Fibroblast of villous mesenchyme (primary cell): ENCODE measurements around the gene CTNND2. TPM values are rescaled to one million over a fixed set of nuclear protein-coding genes. Genes with fewer than 3 reads are reported as not detected.

Experiments used
- DNase-seq: peaks from one replicate; pipeline ENCODE4 v3.0.0-alpha.2; 2010; ENCODE audit warnings: low read depth
- H3K4me3 ChIP-seq: 2 replicates; pipeline ENCODE4 v1.5.1; 2011; ENCODE audit warnings: low read depth, mild to moderate bottlenecking, low read length
- CTCF ChIP-seq: IDR thresholded peaks from 2 replicates; pipeline ENCODE4 v1.5.1; 2012; ENCODE audit warnings: low read depth, mild to moderate bottlenecking, low read length; ENCODE audit not compliant: insufficient read depth
- total RNA-seq: library from RNA; depleted of rRNA; stranded (reverse); fragments of >200 nt; gene quantifications from 2 replicates; pipeline ENCODE4 v1.2.3, GENCODE V29; 2012

The CTNND2 gene
- total RNA-seq, 1 donor, result not detected

GRCh38 chr5:11888221-11888620, 16.0 kb downstream of the CTNND2 start:
- H3K4me3 ChIP-seq, result no peak overlapping the region
- DNase-seq, result no peak
- TF ChIP-seq CTCF, result no peak

- no peak for DNase-seq
- H3K4me3 ChIP-seq, result no peak overlapping the region
- TF ChIP-seq CTCF, result no peak
Observed at GRCh38 chr5:11878814-11879213, 25.4 kb downstream of the CTNND2 start.

- TF ChIP-seq CTCF, result no peak
- no peak for DNase-seq
- H3K4me3 ChIP-seq, result no peak overlapping the region
Observed at GRCh38 chr5:11873587-11873986, 30.7 kb downstream of the CTNND2 start.

- no peak for DNase-seq
- no peak overlapping the region for H3K4me3 ChIP-seq
- no peak for TF ChIP-seq CTCF
Observed at GRCh38 chr5:11869203-11869602, 35.0 kb downstream of the CTNND2 start.

- H3K4me3 ChIP-seq, result no peak overlapping the region
- no peak for TF ChIP-seq CTCF
- DNase-seq, result no peak
Observed at GRCh38 chr5:11863911-11864310, 40.3 kb downstream of the CTNND2 start.

- TF ChIP-seq CTCF, result no peak
- no peak for DNase-seq
- no peak overlapping the region for H3K4me3 ChIP-seq
Observed at GRCh38 chr5:11857391-11857790, 46.9 kb downstream of the CTNND2 start.

- no peak for DNase-seq
- H3K4me3 ChIP-seq, result no peak overlapping the region
- no peak for TF ChIP-seq CTCF
Observed at GRCh38 chr5:11854936-11855335, 49.3 kb downstream of the CTNND2 start.
